ENCODE measurements around the gene VEZF1.
"Not testable (repeated sequence)": the region's sequence is repeated elsewhere in the genome, so short reads cannot be mapped to it uniquely, and the experiment has no call there.

VEZF1 gene

DNA sequence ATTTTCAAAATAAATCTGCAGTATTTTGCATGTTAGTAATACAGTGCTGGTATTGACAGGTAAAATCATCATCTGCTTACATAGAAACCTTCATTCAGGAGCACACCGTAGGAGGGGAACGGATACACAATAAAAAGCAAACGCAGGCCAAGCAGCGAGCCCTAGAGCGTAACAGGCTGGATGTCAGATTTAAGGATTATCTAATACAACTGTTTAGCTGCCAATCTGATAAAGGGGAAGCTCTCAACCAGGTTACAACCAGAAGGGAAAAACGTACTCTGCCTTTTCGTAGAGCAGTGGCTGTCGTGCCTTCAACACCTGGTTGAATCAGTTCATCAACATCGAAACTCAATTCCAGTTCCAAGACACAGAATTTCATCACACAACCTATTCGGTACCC, 16.5 kb downstream of the VEZF1 start:
- DNase-seq: no peak

DNA sequence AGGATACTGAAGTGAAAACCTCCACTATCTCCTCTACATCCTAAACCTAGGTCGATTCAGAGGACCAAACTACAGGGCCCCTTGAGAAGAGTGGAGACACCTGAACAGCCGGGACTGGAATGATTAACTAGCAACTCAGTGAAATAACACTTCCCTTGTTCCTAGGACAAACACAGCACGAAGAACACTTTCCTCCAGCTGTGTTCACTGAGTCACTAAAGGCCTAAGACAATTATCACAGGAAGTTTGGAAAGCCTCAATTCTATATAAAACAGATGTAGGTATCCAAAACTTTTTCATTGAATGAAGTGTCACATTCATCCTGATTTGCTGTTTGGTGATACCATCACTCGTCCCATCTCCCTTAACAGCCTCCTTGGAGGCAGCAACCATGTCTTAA, 17.3 kb downstream of the VEZF1 start:
- no peak for DNase-seq

- no peak for DNase-seq
Measured at GRCh38 chr17:57968456-57968855, 19.6 kb downstream of the VEZF1 start.

DNA sequence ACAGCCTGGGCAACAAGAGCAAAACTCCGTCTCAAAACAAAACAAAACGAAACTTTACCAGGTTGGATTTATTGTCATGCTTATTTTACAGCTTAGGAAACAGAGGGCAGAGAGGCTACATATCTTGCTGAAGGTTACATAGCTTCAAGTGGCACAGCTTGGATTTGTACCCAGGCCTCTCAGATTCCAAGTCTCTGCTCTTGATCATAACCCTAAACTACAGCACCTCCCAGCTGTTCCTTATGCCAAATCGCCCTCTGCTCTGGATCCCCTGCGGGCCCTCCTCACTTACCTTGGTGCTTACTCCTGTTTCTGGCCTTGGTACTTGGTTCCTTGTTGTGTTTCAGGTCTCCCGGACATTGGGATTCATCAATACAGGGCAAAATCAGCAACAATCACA, 21.2 kb downstream of the VEZF1 start:
- DNase-seq: no peak

- DNase-seq: no peak
Measured at GRCh38 chr17:57966246-57966645, 21.8 kb downstream of the VEZF1 start.

DNA sequence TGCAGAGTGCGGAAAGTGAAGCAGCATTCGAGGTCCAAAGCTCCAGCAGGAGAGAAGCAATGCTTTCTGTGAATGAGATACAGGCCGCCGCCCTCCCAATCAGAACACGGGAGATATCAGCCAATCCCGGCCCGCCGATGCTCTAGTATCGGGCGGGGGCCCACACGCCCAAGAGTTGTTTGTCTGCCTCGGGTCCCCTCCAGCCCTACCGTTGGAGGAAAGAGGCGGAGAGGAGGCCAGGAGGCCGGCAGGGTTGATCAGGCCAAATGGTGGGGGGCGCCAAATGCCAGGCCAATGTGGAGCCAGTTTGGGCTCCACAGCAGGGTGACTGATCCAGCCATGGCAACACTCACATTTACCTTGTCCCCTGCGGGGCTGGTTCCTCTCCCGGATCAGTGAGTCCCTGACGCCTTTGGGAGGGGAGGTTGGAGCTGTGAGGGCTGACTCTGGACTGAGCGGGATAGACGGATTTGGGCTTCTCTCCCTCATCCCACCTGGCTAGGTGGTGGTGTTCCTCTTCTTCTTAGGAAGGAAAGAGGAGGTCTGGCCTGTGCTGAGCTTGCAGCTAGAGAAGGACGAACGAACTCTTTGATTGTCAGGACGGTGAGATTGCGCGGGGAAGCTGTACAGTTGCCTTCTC, 22.4 kb downstream of the VEZF1 start:
- DNase-seq: no peak

DNA sequence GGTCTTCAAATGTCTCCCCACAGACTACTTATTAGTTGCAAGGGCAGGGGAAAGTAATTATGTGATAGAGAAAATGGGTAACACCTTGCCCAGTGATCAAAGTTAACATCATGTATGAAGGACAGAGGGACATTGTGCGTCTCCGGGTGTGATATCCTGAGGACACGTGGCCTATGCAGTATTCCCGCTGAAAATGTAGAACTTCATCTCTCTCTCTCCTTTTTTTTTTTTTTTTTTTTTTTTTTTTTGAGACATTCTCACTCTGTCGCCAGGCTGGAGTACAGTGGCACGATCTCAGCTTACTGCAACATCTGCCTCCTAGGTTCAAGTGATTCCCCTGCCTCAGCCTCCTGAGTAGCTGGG, 24.9 kb downstream of the VEZF1 start:
- no peak for DNase-seq

- no peak for DNase-seq
Measured at GRCh38 chr17:57962279-57963148, 25.5 kb downstream of the VEZF1 start.

DNA sequence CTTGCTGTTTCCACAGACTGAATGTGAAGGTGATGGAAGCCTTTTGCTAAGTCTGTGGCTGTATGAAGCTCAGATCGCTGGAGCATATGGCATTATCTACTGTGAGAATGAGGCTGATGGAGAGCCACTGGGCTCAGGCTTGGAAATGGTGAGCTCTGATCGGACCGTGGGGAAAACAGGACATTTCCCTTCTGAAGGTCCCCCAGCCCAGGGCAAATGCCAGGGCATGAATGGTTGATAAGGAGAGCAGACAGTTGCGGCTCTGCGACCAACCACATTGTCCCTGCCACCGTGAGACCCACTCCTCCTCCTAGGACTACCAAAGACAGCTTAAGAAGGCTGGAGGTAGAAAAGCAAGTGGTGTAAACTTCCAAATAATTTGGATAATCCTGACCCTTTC, 28.1 kb downstream of the VEZF1 start:
- DNase-seq: no peak

- DNase-seq: not testable (repeated sequence)
Measured at GRCh38 chr17:57958391-57958790, 29.7 kb downstream of the VEZF1 start.

DNA sequence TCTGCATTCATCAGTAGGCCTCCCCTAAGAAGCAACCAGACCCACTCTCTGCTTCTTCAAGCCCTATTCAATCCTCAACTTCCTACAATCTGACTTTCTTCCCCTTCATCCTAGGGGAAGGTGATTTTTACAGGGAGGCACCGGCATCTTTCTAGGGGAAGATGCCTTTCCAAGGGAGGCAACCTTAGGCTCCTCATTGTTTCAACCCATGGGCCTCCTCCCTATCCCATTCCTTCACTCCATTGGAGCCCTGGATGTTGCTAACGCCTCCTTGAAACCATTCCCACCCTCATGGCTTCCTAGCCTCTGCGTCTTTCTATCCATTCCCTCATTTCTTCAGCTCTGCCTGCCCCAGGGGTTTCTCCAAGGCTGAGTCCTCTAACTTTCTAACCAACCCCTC, 30.2 kb downstream of the VEZF1 start:
- no peak for DNase-seq

- DNase-seq: no peak
Measured at GRCh38 chr17:57957120-57957850, 30.8 kb downstream of the VEZF1 start.

- DNase-seq: peak; percentile 14
Measured at GRCh38 chr17:57956291-57957119, 31.5 kb downstream of the VEZF1 start.

DNA sequence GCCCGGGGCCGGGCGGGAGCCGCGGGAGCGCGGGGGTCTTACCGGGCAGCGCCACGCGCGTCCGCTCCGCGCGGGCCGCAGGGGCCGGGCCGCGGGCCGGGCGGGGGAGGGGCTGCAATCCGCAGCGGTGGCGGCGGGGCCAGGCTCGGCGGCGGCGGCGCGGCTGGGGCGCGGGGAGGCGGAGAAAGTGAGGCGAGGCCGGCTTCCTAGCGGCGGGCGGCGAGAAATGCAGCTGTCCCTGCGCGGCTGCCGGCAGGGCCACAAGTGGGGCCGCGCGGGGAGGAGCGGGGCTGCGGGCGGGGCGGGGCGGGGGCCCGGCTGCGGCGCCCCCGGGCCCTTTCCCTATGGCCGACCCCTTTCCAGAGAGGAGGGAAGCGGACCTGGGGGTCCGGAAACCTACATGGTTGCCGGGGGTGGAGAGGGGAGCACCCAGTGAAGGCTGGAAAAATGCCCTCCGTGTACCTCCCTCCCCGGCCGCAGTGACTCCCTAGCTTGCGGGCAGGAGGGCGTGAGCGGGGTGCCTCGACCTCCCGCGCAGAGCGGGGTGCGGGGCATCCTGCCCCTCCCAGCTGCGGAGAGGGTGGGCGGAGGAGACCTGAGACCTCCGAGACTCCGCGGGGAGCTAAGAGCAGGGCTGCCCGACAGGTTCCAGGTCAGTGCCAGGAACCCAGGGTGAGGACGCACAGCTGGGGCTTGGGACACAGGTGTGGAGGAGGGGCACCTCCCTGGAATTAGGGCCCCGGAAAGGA, 32.7 kb downstream of the VEZF1 start, which contains the start of gene CUEDC1:
Gene CUEDC1, minus strand, starts transcription at position 230 of the 749 bp plus-strand sequence. CDS start 69,848 bp downstream, outside the sequence.
- DNase-seq: peak; percentile 77

DNA sequence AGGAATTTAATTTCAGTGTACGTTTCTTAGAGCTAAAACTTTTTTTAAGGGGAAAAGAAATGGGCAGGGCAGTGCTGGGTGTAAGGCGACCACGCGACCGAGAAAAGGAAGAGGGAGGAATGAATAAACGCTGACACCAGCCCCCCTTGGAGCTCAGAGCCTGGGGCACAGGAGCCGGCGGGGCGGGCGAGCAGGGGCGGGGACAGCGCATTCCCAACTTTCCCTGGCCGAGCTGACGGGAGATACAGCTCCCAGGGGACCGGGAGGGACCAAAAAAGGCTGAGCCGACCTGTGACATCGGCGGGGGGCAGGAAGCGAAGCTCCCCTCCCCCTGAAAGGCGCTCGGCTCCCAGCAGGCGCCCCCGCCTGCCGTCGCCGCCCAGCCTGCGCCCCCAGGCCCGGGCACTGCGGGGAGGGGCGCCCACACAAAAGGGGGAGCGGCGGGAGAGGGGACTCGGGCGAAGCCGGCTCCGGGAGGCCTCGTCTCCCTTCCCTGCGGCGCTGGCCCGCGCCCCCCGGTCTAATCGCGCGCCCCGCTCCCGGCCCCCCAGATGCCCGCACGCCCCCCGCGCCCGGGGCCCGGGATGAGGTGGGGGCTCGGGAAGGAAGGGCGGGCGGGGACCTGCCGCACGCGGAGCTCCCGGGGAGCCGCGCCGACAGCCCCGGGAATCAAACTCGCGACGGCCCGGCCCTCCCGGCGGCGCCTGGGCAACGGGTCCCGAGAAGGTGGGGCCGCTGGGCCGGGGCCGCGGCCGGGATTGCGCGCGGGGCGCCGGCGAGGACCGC, 33.5 kb downstream of the VEZF1 start:
- DNase-seq: no peak

GRCh38 chr17:57953705-57954396, 34.2 kb downstream of the VEZF1 start:
- no peak for DNase-seq

- DNase-seq: no peak
Measured at GRCh38 chr17:57953219-57953618, 34.8 kb downstream of the VEZF1 start.

- no peak for DNase-seq
Measured at GRCh38 chr17:57949649-57950048, 38.4 kb downstream of the VEZF1 start.

GRCh38 chr17:57948555-57949420, 39.3 kb downstream of the VEZF1 start:
- no peak for DNase-seq

DNA sequence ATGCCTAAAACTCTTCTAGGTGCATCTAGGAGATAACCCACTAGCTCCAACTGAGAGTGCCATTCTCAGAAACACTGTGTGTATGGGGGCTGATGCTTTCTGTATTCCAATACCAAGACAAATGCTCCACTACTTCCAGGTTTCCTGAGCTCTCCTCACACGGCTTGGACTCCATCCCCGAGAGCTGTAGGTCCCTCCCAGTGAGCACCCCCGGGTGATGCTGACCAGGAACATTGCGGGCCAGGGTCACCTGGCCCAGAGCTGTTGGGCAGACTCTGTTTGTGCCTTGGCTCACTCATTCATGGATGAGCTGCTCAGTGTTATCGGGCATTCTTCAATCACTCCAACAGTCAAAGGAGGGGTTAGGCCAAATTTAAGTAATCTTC, 39.9 kb downstream of the VEZF1 start:
- no peak for DNase-seq
